Activated T-helper 1 cell treated with anti-CD3 and anti-CD28 coated beads, Interleukin-12 subunit alpha, Interleukin-12 subunit beta, Interleukin-2, Interleukin-4 antibody, amounts not matched to agents 30 ng/mL and 10 ng/mL and 1 ng/mL, durations not matched to agents 14 hours and 24 hours and 36 hours (primary cell): Measurements from ENCODE around the gene FABP3. TPM values are rescaled to one million over a fixed set of nuclear protein-coding genes. Genes with fewer than 3 reads are reported as not detected.

Experiments
- DNase-seq: peaks from one replicate; pipeline ENCODE4 v3.0.0; 2021; ENCODE audit warnings: low spot score
- H3K27ac Mint-ChIP-seq: one replicate; pipeline ENCODE4 v1.8.0; 2021; ENCODE audit warnings: mild to moderate bottlenecking, mixed read lengths
- H3K27me3 Mint-ChIP-seq: one replicate; pipeline ENCODE4 v1.8.0; 2022; ENCODE audit warnings: mild to moderate bottlenecking, moderate library complexity, mixed read lengths; ENCODE audit not compliant: insufficient read depth
- H3K36me3 Mint-ChIP-seq: one replicate; pipeline ENCODE4 v1.8.0; 2021; ENCODE audit warnings: low read depth, mixed read lengths
- H3K4me1 Mint-ChIP-seq: one replicate; pipeline ENCODE4 v1.8.0; 2021; ENCODE audit warnings: low read depth, mixed read lengths
- H3K4me3 Mint-ChIP-seq: one replicate; pipeline ENCODE4 v1.8.0; 2021; ENCODE audit warnings: mild to moderate bottlenecking, moderate library complexity, mixed read lengths
- H3K9me3 Mint-ChIP-seq: one replicate; pipeline ENCODE4 v1.8.0; 2021; ENCODE audit warnings: mixed read lengths
- intact Hi-C: fragments of 100-400 bp; cut with micrococcal nuclease; formaldehyde crosslinking; loops from one replicate; pipeline ENCODE4 v1.15.1; 2024
- total RNA-seq: library from RNA; stranded (reverse); gene quantifications from 2 replicates; pipeline ENCODE4 v1.2.3, GENCODE V29; 2022

Gene FABP3
- total RNA-seq, 1 donor from 2014 or later = not detected

- Mint-ChIP-seq H3K4me1 (peaks cover 9% of the 10 kb centered on the region), H3K27me3 (peaks cover 18% of the 10 kb centered on the region), H3K36me3 (no peaks in the 10 kb centered on the region), H3K27ac (no peak overlapping the region), H3K9me3 (no peaks in the 10 kb centered on the region), H3K4me3 (peak overlapping the region; percentile 71)
- intact Hi-C loops = no loop called here
- no peak for DNase-seq
Measured at GRCh38 chr1:31373897-31374486, 1.1 kb upstream of the FABP3 start.

DNA sequence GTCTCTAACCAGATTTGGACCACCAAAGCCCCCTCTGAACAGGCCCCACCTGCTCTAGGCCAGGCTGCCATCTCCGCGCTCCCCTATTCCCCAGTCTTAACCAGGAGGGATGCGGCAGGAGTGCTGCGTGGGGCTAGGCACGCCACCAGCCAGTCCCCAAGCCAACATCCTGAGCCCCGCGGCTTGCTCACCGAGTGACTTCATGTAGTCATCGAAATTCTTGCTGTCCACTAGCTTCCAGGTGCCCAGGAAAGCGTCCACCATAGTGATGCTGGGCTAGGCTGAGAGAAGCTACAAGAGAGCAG, 173 bp downstream of the FABP3 start:
- peaks cover 12% of the 10 kb centered on the region for H3K27me3 Mint-ChIP-seq
- no peak for DNase-seq
- no peak overlapping the region for H3K27ac Mint-ChIP-seq
- H3K36me3 Mint-ChIP-seq = no peaks in the 10 kb centered on the region
- no peaks in the 10 kb centered on the region for H3K9me3 Mint-ChIP-seq
- peaks cover 9% of the 10 kb centered on the region for H3K4me1 Mint-ChIP-seq
- intact Hi-C loops = no loop called here
- no peak overlapping the region for H3K4me3 Mint-ChIP-seq

- Mint-ChIP-seq H3K9me3 (no peaks in the 10 kb centered on the region), H3K27me3 (peaks cover 12% of the 10 kb centered on the region), H3K4me1 (peaks cover 9% of the 10 kb centered on the region), H3K36me3 (no peaks in the 10 kb centered on the region), H3K4me3 (no peak overlapping the region), H3K27ac (no peak overlapping the region)
- DNase-seq = no peak
- intact Hi-C loops = no loop called here
Measured at GRCh38 chr1:31372051-31372450, 825 bp downstream of the FABP3 start.

- Mint-ChIP-seq H3K36me3 (no peaks in the 10 kb centered on the region), H3K27me3 (peaks cover 12% of the 10 kb centered on the region), H3K27ac (no peak overlapping the region), H3K9me3 (no peaks in the 10 kb centered on the region), H3K4me3 (no peak overlapping the region), H3K4me1 (peaks cover 9% of the 10 kb centered on the region)
- intact Hi-C loops = no loop called here
- DNase-seq = no peak
Measured at GRCh38 chr1:31371121-31371959, 1.5 kb downstream of the FABP3 start.

DNA sequence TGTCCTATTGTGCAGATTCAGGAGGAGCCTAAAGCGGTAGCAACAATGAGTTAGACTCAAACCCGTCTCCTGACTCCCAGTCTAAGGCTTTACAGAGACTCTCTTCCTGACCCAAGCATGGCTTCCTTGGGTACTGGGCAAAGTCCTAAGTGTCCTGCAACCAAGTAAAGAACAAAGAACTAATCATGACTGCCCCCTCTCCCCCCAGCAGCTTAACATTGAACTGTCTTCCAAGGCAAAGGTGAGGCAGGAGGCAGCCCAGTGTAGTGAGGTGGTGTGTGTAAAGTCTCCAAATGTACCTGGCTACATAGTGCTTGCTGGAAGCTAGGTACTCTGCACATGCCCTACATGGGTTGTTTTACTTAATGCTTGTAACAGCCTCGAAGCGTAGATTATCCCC, 2.3 kb downstream of the FABP3 start:
- Mint-ChIP-seq H3K36me3 (no peaks in the 10 kb centered on the region), H3K27me3 (peaks cover 12% of the 10 kb centered on the region), H3K4me3 (no peak overlapping the region), H3K9me3 (no peaks in the 10 kb centered on the region), H3K27ac (no peak overlapping the region), H3K4me1 (peaks cover 9% of the 10 kb centered on the region)
- DNase-seq = no peak
- intact Hi-C loops = no loop called here

GRCh38 chr1:31370021-31370420, 2.9 kb downstream of the FABP3 start:
- peaks cover 12% of the 10 kb centered on the region for H3K27me3 Mint-ChIP-seq
- H3K36me3 Mint-ChIP-seq = peaks cover under 1% of the 10 kb centered on the region
- intact Hi-C loops = no loop called here
- DNase-seq = no peak
- H3K27ac Mint-ChIP-seq = no peak overlapping the region
- H3K9me3 Mint-ChIP-seq = no peaks in the 10 kb centered on the region
- peaks cover 9% of the 10 kb centered on the region for H3K4me1 Mint-ChIP-seq
- H3K4me3 Mint-ChIP-seq = no peak overlapping the region

DNA sequence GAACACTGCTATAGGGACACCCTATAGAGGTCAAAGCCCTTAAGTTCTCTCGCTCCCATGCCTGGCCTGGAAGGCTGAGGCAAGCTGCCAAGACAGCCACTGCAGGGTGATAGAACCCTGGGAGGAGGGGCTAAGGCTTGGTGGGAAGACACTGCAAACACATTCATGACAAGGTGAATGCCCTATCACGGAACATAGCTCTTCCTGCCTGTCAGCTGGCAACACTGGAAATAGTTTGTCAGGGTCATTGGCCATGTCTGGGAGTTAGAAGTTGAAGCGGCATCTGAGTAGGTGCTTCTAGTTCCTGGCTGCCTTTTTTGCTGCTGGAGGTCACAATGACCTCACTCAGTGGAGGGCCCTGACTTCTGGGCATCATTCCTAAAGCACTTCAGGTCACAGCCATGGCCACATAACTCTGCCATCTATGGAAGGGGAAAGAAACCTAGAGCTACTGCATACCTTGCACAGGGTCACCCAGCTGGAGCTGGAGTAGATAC, 4.2 kb downstream of the FABP3 start:
- H3K36me3 Mint-ChIP-seq = peaks cover 11% of the 10 kb centered on the region
- peaks cover 5% of the 10 kb centered on the region for H3K27me3 Mint-ChIP-seq
- H3K4me1 Mint-ChIP-seq = peaks cover 5% of the 10 kb centered on the region
- no peak overlapping the region for H3K27ac Mint-ChIP-seq
- H3K9me3 Mint-ChIP-seq = no peaks in the 10 kb centered on the region
- DNase-seq = no peak
- no peak overlapping the region for H3K4me3 Mint-ChIP-seq
- intact Hi-C loops = no loop called here

DNA sequence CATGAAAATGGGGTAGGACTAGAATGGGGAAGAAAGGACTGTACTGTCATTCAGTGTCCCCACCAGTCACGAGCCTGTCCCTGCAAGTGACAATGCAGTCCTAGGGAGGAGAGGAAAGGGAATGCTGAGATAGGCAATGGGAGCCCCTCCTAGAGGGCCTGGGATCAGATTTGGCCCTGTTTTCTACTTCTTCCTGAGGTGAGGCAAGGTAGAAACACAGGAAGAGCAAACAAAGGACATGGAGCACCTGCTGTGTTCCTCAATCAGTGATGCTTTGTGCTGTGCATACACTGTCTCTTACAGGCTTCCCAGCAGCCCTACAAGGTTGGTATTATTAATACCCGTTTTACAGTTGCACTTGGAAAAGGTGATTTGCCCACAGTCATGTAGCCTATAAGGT, 6.1 kb downstream of the FABP3 start:
- Mint-ChIP-seq H3K27ac (no peak overlapping the region), H3K36me3 (peaks cover 12% of the 10 kb centered on the region), H3K27me3 (no peaks in the 10 kb centered on the region), H3K4me3 (no peak overlapping the region), H3K4me1 (no peaks in the 10 kb centered on the region), H3K9me3 (no peaks in the 10 kb centered on the region)
- intact Hi-C loops = no loop called here
- no peak for DNase-seq

GRCh38 chr1:31364561-31365250, 8.2 kb downstream of the FABP3 start:
- no peaks in the 10 kb centered on the region for H3K9me3 Mint-ChIP-seq
- H3K27ac Mint-ChIP-seq = no peak overlapping the region
- no peaks in the 10 kb centered on the region for H3K4me1 Mint-ChIP-seq
- DNase-seq = no peak
- intact Hi-C loops = no loop called here
- H3K4me3 Mint-ChIP-seq = no peak overlapping the region
- H3K36me3 Mint-ChIP-seq = peaks cover 14% of the 10 kb centered on the region
- no peaks in the 10 kb centered on the region for H3K27me3 Mint-ChIP-seq

DNA sequence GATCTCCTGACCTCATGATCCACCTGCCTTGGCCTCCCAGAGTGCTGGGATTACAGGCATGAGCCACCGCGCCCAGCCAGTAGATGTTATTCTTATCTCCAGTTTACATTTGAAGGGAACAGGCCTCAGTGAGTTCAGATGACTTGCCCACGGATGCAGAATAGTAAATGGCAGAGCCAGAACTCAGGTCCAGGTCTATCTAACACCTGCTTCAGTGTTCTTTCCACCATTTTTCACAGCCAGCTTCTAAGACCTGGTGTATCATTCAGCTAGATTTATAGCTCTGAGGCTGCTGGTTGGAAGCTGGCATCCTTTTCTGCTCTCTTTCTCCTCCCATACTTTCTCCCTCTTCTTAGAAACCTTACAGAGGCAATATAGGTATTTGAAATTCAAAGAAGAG, 10.8 kb downstream of the FABP3 start:
- Mint-ChIP-seq H3K27me3 (no peaks in the 10 kb centered on the region), H3K4me1 (no peaks in the 10 kb centered on the region), H3K4me3 (no peak overlapping the region), H3K27ac (no peak overlapping the region), H3K36me3 (peaks cover 23% of the 10 kb centered on the region), H3K9me3 (no peaks in the 10 kb centered on the region)
- intact Hi-C loops = no loop called here
- no peak for DNase-seq

DNA sequence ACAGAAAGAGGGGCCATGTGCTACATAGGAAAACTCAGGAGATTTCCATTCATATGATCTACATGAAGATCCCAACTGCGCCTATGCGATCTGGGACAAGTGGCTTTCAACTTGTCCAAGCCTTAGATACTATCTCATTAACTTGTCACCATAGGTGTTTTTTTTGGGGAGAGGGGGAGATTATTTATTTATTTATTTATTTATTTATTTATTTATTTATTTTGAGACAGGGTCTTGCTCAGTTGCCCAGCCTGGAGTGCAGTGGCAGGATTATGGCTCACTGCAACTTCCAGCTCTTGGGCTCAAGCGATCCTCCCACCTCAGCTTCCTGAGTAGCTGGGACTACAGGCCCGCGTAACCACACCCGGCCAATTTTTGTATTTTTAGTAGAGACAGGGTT, 11.3 kb downstream of the FABP3 start:
- H3K27me3 Mint-ChIP-seq = no peaks in the 10 kb centered on the region
- no peaks in the 10 kb centered on the region for H3K9me3 Mint-ChIP-seq
- H3K27ac Mint-ChIP-seq = no peak overlapping the region
- no peaks in the 10 kb centered on the region for H3K4me1 Mint-ChIP-seq
- intact Hi-C loops = no loop called here
- H3K36me3 Mint-ChIP-seq = peaks cover 23% of the 10 kb centered on the region
- DNase-seq = no peak
- no peak overlapping the region for H3K4me3 Mint-ChIP-seq

GRCh38 chr1:31356427-31356826, 16.4 kb downstream of the FABP3 start:
- Mint-ChIP-seq H3K36me3 (peaks cover 16% of the 10 kb centered on the region), H3K27ac (no peak overlapping the region), H3K4me1 (no peaks in the 10 kb centered on the region), H3K9me3 (no peaks in the 10 kb centered on the region), H3K4me3 (no peak overlapping the region), H3K27me3 (no peaks in the 10 kb centered on the region)
- intact Hi-C loops = no loop called here
- DNase-seq = no peak

DNA sequence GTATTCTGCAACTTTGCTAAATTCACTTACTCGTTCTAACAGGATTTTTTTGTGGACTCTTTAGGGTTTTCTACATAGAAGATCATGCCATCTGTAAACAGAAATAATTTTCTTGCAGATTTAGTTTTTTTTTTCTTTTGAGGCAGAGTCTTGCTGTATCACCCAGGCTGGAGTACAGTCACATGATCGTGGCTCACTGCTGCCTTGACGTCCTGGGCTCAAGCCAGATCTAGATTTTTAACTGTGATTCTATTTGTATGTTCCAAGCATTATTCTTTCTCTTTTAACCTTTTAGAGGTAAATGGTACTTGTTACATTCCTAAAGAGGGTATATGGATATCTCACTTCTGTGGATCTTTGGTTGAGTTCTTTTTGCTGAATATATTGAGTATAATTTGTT, 18.6 kb downstream of the FABP3 start:
- Mint-ChIP-seq H3K4me3 (no peak overlapping the region), H3K27ac (no peak overlapping the region), H3K9me3 (no peaks in the 10 kb centered on the region), H3K36me3 (peaks cover 23% of the 10 kb centered on the region), H3K27me3 (no peaks in the 10 kb centered on the region), H3K4me1 (no peaks in the 10 kb centered on the region)
- no peak for DNase-seq
- intact Hi-C loops = no loop called here
